CD4-positive, alpha-beta T cell (primary cell): ENCODE data around the gene C5orf24. TPM values are rescaled to one million over a fixed set of nuclear protein-coding genes. Genes with fewer than 3 reads are reported as not detected.
A peak's percentile ranks its signal among the peaks of the same experiment; 100 is the strongest.

ENCODE experiments used
- ATAC-seq: fragments of 200-7000 bp; cut with Tn5 transposase; one replicate; pipeline ENCODE4 v1.10.0; 2022; ENCODE audit warnings: mild to moderate bottlenecking; ENCODE audit not compliant: poor library complexity
- CTCF ChIA-PET: fragments of 350-600 bp; sonication (Branson Sonifier 250); formaldehyde crosslinking; loops from one replicate; lab custom pipeline; 2021; ENCODE audit warnings: antibody characterized with exemption, inconsistent platforms; lab: Charles Lee
- POLR2A ChIA-PET: fragments of 350-600 bp; sonication (Branson Sonifier 250); formaldehyde crosslinking; loops from one replicate; lab custom pipeline; 2021; ENCODE audit warnings: antibody characterized with exemption, inconsistent platforms; lab: Charles Lee
- DNase-seq, 14 experiments: peaks; one replicate each; pipeline ENCODE4 v3.0.0-alpha.2; 2013 to 2020; ENCODE audit warnings: mixed read lengths in 2 of 14
- H3K27ac ChIP-seq, 2 donors: one replicate each; pipeline versions ENCODE4 v1.5.1 to v1.7.0; 2013; ENCODE audit warnings: low read length in 2 of 2, low read depth in 1 of 2, mild to moderate bottlenecking in 1 of 2
- H3K27me3 ChIP-seq, 2 experiments: 1 replicate in 1 of 2; 2 replicates in 1 of 2; pipeline versions ENCODE4 v1.6.1 to v1.7.0; 2013; ENCODE audit warnings: low read length in 2 of 2, control low read depth in 1 of 2, mild to moderate bottlenecking in 1 of 2, moderate library complexity in 1 of 2; ENCODE audit not compliant: insufficient read depth in 2 of 2, control insufficient read depth in 1 of 2
- H3K36me3 ChIP-seq: one replicate; pipeline ENCODE4 v1.6.1; 2013; ENCODE audit warnings: low read length, control low read depth; ENCODE audit not compliant: insufficient read depth
- H3K4me1 ChIP-seq: one replicate; pipeline ENCODE4 v1.6.1; 2013; ENCODE audit warnings: low read length, control low read depth; ENCODE audit not compliant: insufficient read depth
- H3K4me3 ChIP-seq: one replicate; pipeline ENCODE4 v1.5.1; 2013; ENCODE audit warnings: mild to moderate bottlenecking, low read length, moderate library complexity
- H3K9me3 ChIP-seq, 2 experiments: 1 replicate in 1 of 2; 2 replicates in 1 of 2; pipeline versions ENCODE4 v1.6.1 to v1.7.0; 2013; ENCODE audit warnings: low read length in 2 of 2, mild to moderate bottlenecking in 2 of 2, control low read depth in 1 of 2, moderate library complexity in 1 of 2; ENCODE audit not compliant: control insufficient read depth in 1 of 2, insufficient read depth in 1 of 2
- H3K27ac Mint-ChIP-seq: one replicate; pipeline ENCODE4 v1.8.0; 2020; ENCODE audit warnings: mixed read lengths
- H3K27me3 Mint-ChIP-seq: one replicate; pipeline ENCODE4 v1.8.0; 2021; ENCODE audit warnings: mixed read lengths
- H3K36me3 Mint-ChIP-seq: one replicate; pipeline ENCODE4 v1.8.0; 2021; ENCODE audit warnings: low read depth, mixed read lengths
- H3K4me1 Mint-ChIP-seq: one replicate; pipeline ENCODE4 v1.8.0; 2021; ENCODE audit warnings: low read depth, mixed read lengths
- H3K4me3 Mint-ChIP-seq: one replicate; pipeline ENCODE4 v1.8.0; 2020; ENCODE audit warnings: mild to moderate bottlenecking, mixed read lengths
- H3K9me3 Mint-ChIP-seq: one replicate; pipeline ENCODE4 v1.8.0; 2020; ENCODE audit warnings: mixed read lengths
- CTCF ChIP-seq: fragments of 200-600 bp; IDR thresholded peaks from one replicate; pipeline ENCODE4 v1.8.0; 2022; ENCODE audit warnings: antibody characterized with exemption, mild to moderate bottlenecking
- intact Hi-C, 2 experiments: fragments of 100-400 bp; cut with DNase I in 1 of 2; cut with micrococcal nuclease in 1 of 2; formaldehyde crosslinking; loops; one replicate each; pipeline versions ENCODE4 v1.15.1 to v1.9.0; 2023 to 2025; cut with DNase I, micrococcal nuclease
- total RNA-seq, 174 experiments: library from RNA in 2 of 174; stranded (reverse) in 2 of 174; gene quantifications; one replicate each; pipeline ENCODE4 v1.2.3 and lab custom pipeline; 2021 to 2026

The C5orf24 gene
- total RNA-seq, 2 experiments from 2014 or later: 34.6 to 36.5 TPM

- Histone ChIP-seq H3K4me3 (peak overlapping the region; percentile 87), H3K27me3 (no peaks in the 10 kb centered on the region), H3K27ac (peak overlapping the region; percentile 83 to 85), H3K9me3 (no peaks in the 10 kb centered on the region), H3K4me1 (peaks cover 22% of the 10 kb centered on the region), H3K36me3 (peaks cover 2% of the 10 kb centered on the region)
- peak; percentile 33 to 84 (median 57) for DNase-seq
- Mint-ChIP-seq H3K9me3 (no peaks in the 10 kb centered on the region), H3K36me3 (peaks cover 20% of the 10 kb centered on the region), H3K27me3 (no peaks in the 10 kb centered on the region), H3K4me1 (peaks cover 15% of the 10 kb centered on the region), H3K4me3 (peak overlapping the region; percentile 99), H3K27ac (peak overlapping the region; percentile 95)
- CTCF ChIA-PET: interaction anchor here (0.8 to 3.0 kb wide), 17 partner anchors 10 to 169 kb away, joined by 3 to 25 read pairs (median 5); partner anchors contain the start of genes C5orf24, CAMLG, DDX46 and TXNDC15
- peak; percentile 43 for ATAC-seq
- peak; percentile 81 for TF ChIP-seq CTCF
- POLR2A ChIA-PET: interaction anchor here (0.9 to 2.8 kb wide), 12 partner anchors 11 to 900 kb away, joined by 3 to 58 read pairs (median 14); partner anchors contain the start of genes C5orf24, CAMLG, DDX46 and JADE2
- intact Hi-C loops: loop anchor here (1.0 to 10.0 kb wide), 9 partner anchors 31 to 941 kb away; partner anchors contain the start of genes C5orf15 (in 1 of the 2), CAMLG (in 1 of the 2), JADE2 (in 1 of the 2) and SEC24A (in 1 of the 2)
Observed at GRCh38 chr5:134905246-134905996, 59.7 kb downstream of the C5orf24 start.

- H3K27me3 Mint-ChIP-seq: no peaks in the 10 kb centered on the region
- peak overlapping the region; percentile 95 for H3K27ac Mint-ChIP-seq
- intact Hi-C loops: loop anchor here in 1 of 2 experiments (5.0 to 10.0 kb wide), 4 partner anchors 260 to 942 kb away; partner anchors contain the start of genes C5orf15, JADE2, SEC24A and UBE2B
- peaks cover 15% of the 10 kb centered on the region for H3K4me1 Mint-ChIP-seq
- peak overlapping the region in 1 of 2 donors; percentile 37 for H3K27ac ChIP-seq
- no peaks in the 10 kb centered on the region for H3K9me3 Mint-ChIP-seq
- TF ChIP-seq CTCF: no peak
- H3K4me1 ChIP-seq: peaks cover 22% of the 10 kb centered on the region
- H3K9me3 ChIP-seq: no peaks in the 10 kb centered on the region
- DNase-seq (peak in 1 of 14 experiments; percentile 5), ATAC-seq (no peak)
- peaks cover 17% of the 10 kb centered on the region for H3K36me3 Mint-ChIP-seq
- H3K4me3 ChIP-seq: no peak overlapping the region
- CTCF ChIA-PET: interaction anchor here (0.7 to 3.0 kb wide), 2 partner anchors 148 to 168 kb away, joined by 4 to 25 read pairs; partner anchors contain the start of genes CAMLG and DDX46
- H3K27me3 ChIP-seq: no peaks in the 10 kb centered on the region
- POLR2A ChIA-PET: interaction anchor here (0.6 to 2.6 kb wide), 4 partner anchors 33 to 730 kb away, joined by 3 to 14 read pairs (median 4); partner anchors contain the start of genes SKP1 and TXNDC15
- H3K36me3 ChIP-seq: peaks cover 12% of the 10 kb centered on the region
- H3K4me3 Mint-ChIP-seq: peak overlapping the region; percentile 79
Observed at GRCh38 chr5:134906811-134907210, 61.0 kb downstream of the C5orf24 start.

Other genes with a start within 250 kb of the C5orf24 start
- gene SAR1B, start 213.1 kb upstream of the C5orf24 start, total RNA-seq: 10 to 100 TPM; 36.2 to 40.1 TPM
- 10 to 100 TPM; 11.7 to 12.3 TPM for gene SEC24A, start 197.2 kb upstream of the C5orf24 start, total RNA-seq
- gene CAMLG, start 107.4 kb upstream of the C5orf24 start, total RNA-seq: 10 to 100 TPM; 49.3 to 51.1 TPM
- 10 to 100 TPM; 35.5 to 35.8 TPM for gene DDX46, start 87.2 kb upstream of the C5orf24 start, total RNA-seq
- 10 to 100 TPM; 19.6 to 20.0 TPM for gene TXNDC15, start 28.4 kb downstream of the C5orf24 start, total RNA-seq
- 1 to 10 TPM; 5.2 to 5.8 TPM for gene PCBD2, start 59.2 kb downstream of the C5orf24 start, total RNA-seq
- under 1 TPM in 1 of 2 experiments, not detected in 1; 0.56 TPM for gene CATSPER3, start 121.9 kb downstream of the C5orf24 start, total RNA-seq
- gene PITX1, start 188.3 kb downstream of the C5orf24 start, total RNA-seq: not detected